Prostate gland (tissue), 2 donors: ENCODE data around the gene SPTBN5. TPM values are rescaled to one million over a fixed set of nuclear protein-coding genes. Genes with fewer than 3 reads are reported as not detected.

Experiments used
- DNase-seq: peaks from one replicate; pipeline ENCODE4 v3.0.0-alpha.2; 2019; ENCODE audit warnings: low spot score
- H3K27ac ChIP-seq, 2 donors: fragments of 200-600 bp; sonication (generic); 2 replicates each; pipeline ENCODE4 v1.5.1; 2017 to 2019
- H3K27me3 ChIP-seq: fragments of 200-600 bp; sonication (generic); replicated peaks from 2 replicates; pipeline ENCODE4 v1.5.1; 2019; ENCODE audit not compliant: insufficient read depth
- H3K36me3 ChIP-seq, 2 donors: fragments of 200-600 bp; sonication (generic); 1 replicate in 1 of 2; 2 replicates in 1 of 2; pipeline versions ENCODE4 v1.5.1 to v1.8.1; 2017 to 2019
- H3K4me1 ChIP-seq: fragments of 200-600 bp; sonication (generic); replicated peaks from 2 replicates; pipeline ENCODE4 v1.5.1; 2019
- H3K4me3 ChIP-seq, 2 donors: fragments of 200-600 bp; sonication (generic); 2 replicates each; pipeline ENCODE4 v1.5.1; 2017 to 2019
- H3K9me3 ChIP-seq: fragments of 200-600 bp; sonication (generic); 2 replicates; pipeline ENCODE4 v1.5.1; 2017
- CTCF ChIP-seq, 4 experiments: fragments of 200-600 bp in 2 of 4; fragments of 450-650 bp in 2 of 4; sonication (generic) in 2 of 4; IDR thresholded peaks; 1 replicate in 3 of 4; 2 replicates in 1 of 4; pipeline ENCODE4 v1.5.1; 2016 to 2019; ENCODE audit warnings: antibody characterized with exemption in 4 of 4, mild to moderate bottlenecking in 2 of 4, moderate library complexity in 2 of 4
- POLR2A ChIP-seq: fragments of 450-650 bp; IDR thresholded peaks from one replicate; pipeline ENCODE4 v1.6.1; 2016; ENCODE audit warnings: antibody characterized with exemption, mild to moderate bottlenecking
- POLR2AphosphoS5 ChIP-seq: sonication (generic); formaldehyde crosslinking; IDR thresholded peaks from one replicate; pipeline ENCODE4 v1.6.1; 2017; ENCODE audit warnings: antibody characterized with exemption
- WGBS: methylation state at CpG from one replicate; pipeline ENCODE4 v1.1.5; 2018; 5-methylcytosine and 5-hydroxymethylcytosine counted together
- intact Hi-C: fragments of 100-400 bp; cut with DNase I; formaldehyde crosslinking; loops from one replicate; pipeline ENCODE4 v1.14.2; 2022
- total RNA-seq, 2 donors: library from RNA; depleted of rRNA; stranded (reverse); fragments of >200 nt; gene quantifications; one replicate each; pipeline ENCODE4 v1.1.0, GENCODE V29; 2016

The SPTBN5 gene
- total RNA-seq, 2 donors from 2014 or later: 1.2 to 2.2 TPM

GRCh38 chr15:41939986-41940385 is 46.1 kb upstream of the SPTBN5 start:
- Histone ChIP-seq H3K27ac (no peak overlapping the region), H3K4me1 (no peaks in the 10 kb centered on the region), H3K27me3 (no peaks in the 10 kb centered on the region), H3K9me3 (no peaks in the 10 kb centered on the region), H3K4me3 (no peak overlapping the region), H3K36me3 (no peaks in the 10 kb centered on the region)
- intact Hi-C loops: no loop called here
- WGBS: 85% methylated on average over 9 of the region's 9 CpGs
- TF ChIP-seq POLR2A (no peak), POLR2AphosphoS5 (no peak), CTCF (IDR thresholded peaks at IDR 0.05) (no peak)
- DNase-seq: no peak

GRCh38 chr15:41937568-41937923 is 43.7 kb upstream of the SPTBN5 start:
- 48% methylated on average over 4 of the region's 4 CpGs for WGBS
- no peaks in the 10 kb centered on the region for H3K4me1 ChIP-seq
- no peaks in the 10 kb centered on the region for H3K27me3 ChIP-seq
- no peaks in the 10 kb centered on the region for H3K36me3 ChIP-seq
- no peaks in the 10 kb centered on the region for H3K9me3 ChIP-seq
- no peak overlapping the region for H3K4me3 ChIP-seq
- DNase-seq: no peak
- no peak for TF ChIP-seq CTCF (IDR thresholded peaks at IDR 0.05)
- no peak for TF ChIP-seq POLR2AphosphoS5
- TF ChIP-seq POLR2A: no peak
- no peak overlapping the region for H3K27ac ChIP-seq
- intact Hi-C loops: no loop called here

- intact Hi-C loops: no loop called here
- H3K36me3 ChIP-seq: no peaks in the 10 kb centered on the region
- no peaks in the 10 kb centered on the region for H3K4me1 ChIP-seq
- no peak for TF ChIP-seq POLR2A
- no peak for TF ChIP-seq CTCF (IDR thresholded peaks at IDR 0.05)
- no peak for TF ChIP-seq POLR2AphosphoS5
- WGBS: 75% methylated on average over 19 of the region's 19 CpGs
- no peak overlapping the region for H3K4me3 ChIP-seq
- no peaks in the 10 kb centered on the region for H3K9me3 ChIP-seq
- no peaks in the 10 kb centered on the region for H3K27me3 ChIP-seq
- H3K27ac ChIP-seq: no peak overlapping the region
- no peak for DNase-seq
These were observed 43.1 kb upstream of the SPTBN5 start for GRCh38 chr15:41936649-41937567.

GRCh38 chr15:41936155-41936554 is 42.3 kb upstream of the SPTBN5 start:
- intact Hi-C loops: no loop called here
- DNase-seq: no peak

More at GRCh38 chr15:41936155-41936554, 42.3 kb upstream of the SPTBN5 start:
- WGBS: 90% methylated on average over 3 of the region's 3 CpGs
- TF ChIP-seq POLR2AphosphoS5 (no peak), CTCF (IDR thresholded peaks at IDR 0.05) (no peak), POLR2A (no peak)
- Histone ChIP-seq H3K4me1 (no peaks in the 10 kb centered on the region), H3K4me3 (no peak overlapping the region), H3K27ac (no peak overlapping the region), H3K9me3 (no peaks in the 10 kb centered on the region), H3K27me3 (no peaks in the 10 kb centered on the region), H3K36me3 (no peaks in the 10 kb centered on the region)
